ENCODE data around the gene MAN2B1. TPM values are rescaled to one million over a fixed set of nuclear protein-coding genes. Genes with fewer than 3 reads are reported as not detected.

MAN2B1 gene
- total and polyA plus RNA-seq, 2 of the 13 experiments (the other 11 are each of a cell fraction or from before 2014, with no cell fraction given), result 23.6 to 23.8 TPM

- TF ChIP-seq HMGXB3 (CRISPR knock-in tag; IDR thresholded peaks at IDR 0.05; ENCODE audit: borderline replicate concordance) (peak; percentile 35; the same call in 1 of the 2 replicates), ZNF350 (CRISPR knock-in tag; IDR thresholded peaks at IDR 0.05; ENCODE audit: borderline replicate concordance, low read depth) (peak; percentile 36; the same call in 1 of the 2 replicates), ZNF776 (CRISPR knock-in tag; IDR thresholded peaks at IDR 0.05) (peak; percentile 55; the same call in 1 of the 2 replicates), RBM22 (optimal IDR thresholded peaks at IDR 0.05; ENCODE audit: low read length) (no peak), HMGXB4 (CRISPR knock-in tag; IDR thresholded peaks at IDR 0.05; ENCODE audit: borderline replicate concordance in 1 of 2, low read depth in 1 of 2) (peak; percentile 90 to 91), TFAP4 (IDR thresholded peaks at IDR 0.05; ENCODE audit: borderline replicate concordance, low read depth) (no peak), ZNF737 (CRISPR knock-in tag; IDR thresholded peaks at IDR 0.05; ENCODE audit: borderline replicate concordance) (no peak), KAT8 (CRISPR knock-in tag; IDR thresholded peaks at IDR 0.05) (no peak), DRAP1 (CRISPR knock-in tag; IDR thresholded peaks at IDR 0.05) (no peak; the same call in 1 of the 2 replicates), FOSL1 (CRISPR knock-in tag; IDR thresholded peaks at IDR 0.05; ENCODE audit: borderline replicate concordance) (no peak), ZNF674 (CRISPR knock-in tag; IDR thresholded peaks at IDR 0.05; ENCODE audit: low read depth) (no peak), ZSCAN30 (CRISPR knock-in tag; IDR thresholded peaks at IDR 0.05) (no peak)
- TF ChIP-seq, protein P1, sequence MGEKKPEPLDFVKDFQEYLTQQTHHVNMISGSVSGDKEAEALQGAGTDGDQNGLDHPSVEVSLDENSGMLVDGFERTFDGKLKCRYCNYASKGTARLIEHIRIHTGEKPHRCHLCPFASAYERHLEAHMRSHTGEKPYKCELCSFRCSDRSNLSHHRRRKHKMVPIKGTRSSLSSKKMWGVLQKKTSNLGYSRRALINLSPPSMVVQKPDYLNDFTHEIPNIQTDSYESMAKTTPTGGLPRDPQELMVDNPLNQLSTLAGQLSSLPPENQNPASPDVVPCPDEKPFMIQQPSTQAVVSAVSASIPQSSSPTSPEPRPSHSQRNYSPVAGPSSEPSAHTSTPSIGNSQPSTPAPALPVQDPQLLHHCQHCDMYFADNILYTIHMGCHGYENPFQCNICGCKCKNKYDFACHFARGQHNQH (CRISPR knock-in tag; IDR thresholded peaks at IDR 0.05), result peak; percentile 34; the same call in 1 of the 2 replicates
- TF ChIP-seq, protein P2, sequence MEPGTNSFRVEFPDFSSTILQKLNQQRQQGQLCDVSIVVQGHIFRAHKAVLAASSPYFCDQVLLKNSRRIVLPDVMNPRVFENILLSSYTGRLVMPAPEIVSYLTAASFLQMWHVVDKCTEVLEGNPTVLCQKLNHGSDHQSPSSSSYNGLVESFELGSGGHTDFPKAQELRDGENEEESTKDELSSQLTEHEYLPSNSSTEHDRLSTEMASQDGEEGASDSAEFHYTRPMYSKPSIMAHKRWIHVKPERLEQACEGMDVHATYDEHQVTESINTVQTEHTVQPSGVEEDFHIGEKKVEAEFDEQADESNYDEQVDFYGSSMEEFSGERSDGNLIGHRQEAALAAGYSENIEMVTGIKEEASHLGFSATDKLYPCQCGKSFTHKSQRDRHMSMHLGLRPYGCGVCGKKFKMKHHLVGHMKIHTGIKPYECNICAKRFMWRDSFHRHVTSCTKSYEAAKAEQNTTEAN (CRISPR knock-in tag; conservative IDR thresholded peaks at IDR 0.05), result no peak
Observed at GRCh38 chr19:12639901-12640613, 26.5 kb downstream of the MAN2B1 start (continued).

Data from HepG2 (cell line).